Measurements from ENCODE around the gene C20orf204. TPM values are rescaled to one million over a fixed set of nuclear protein-coding genes. Genes with fewer than 3 reads are reported as not detected.

C20orf204 gene
- total and polyA plus RNA-seq, 12 donors: 0.11 to 0.88 (median 0.45) TPM

- DNase-seq (no peak), ATAC-seq (no peak)
- Histone ChIP-seq H3K4me3 (no peak overlapping the region), H3K4me1 (peaks cover 0 to 8% (median under 1%) of the 10 kb centered on the region in 9 donors), H3K27me3 (no peaks in the 10 kb centered on the region), H3K27ac (no peak overlapping the region), H3K9me3 (no peaks in the 10 kb centered on the region), H3K36me3 (peaks cover 0 to 61% (median 0%) of the 10 kb centered on the region in 9 donors)
- TF ChIP-seq CTCF (IDR thresholded peaks at IDR 0.05): no peak
- 81 to 84% methylated on average over 14 of the region's 14 CpGs for WGBS, 2 donors
- intact Hi-C loops (cut with DNase I): no loop called here
These were observed 36.6 kb downstream of the C20orf204 start for GRCh38 chr20:64072498-64073063.

GRCh38 chr20:64073476-64074183 lies 37.6 kb downstream of the C20orf204 start:
- no peaks in the 10 kb centered on the region for H3K9me3 ChIP-seq
- H3K4me1 ChIP-seq: peaks cover 5 to 18% (median 11%) of the 10 kb centered on the region in 9 donors
- intact Hi-C loops (cut with DNase I): no loop called here
- H3K27ac ChIP-seq: no peak overlapping the region
- peaks cover 0 to 59% (median 0%) of the 10 kb centered on the region in 9 donors for H3K36me3 ChIP-seq
- no peak for TF ChIP-seq CTCF (IDR thresholded peaks at IDR 0.05)
- no peak for DNase-seq
- WGBS, 2 donors: 91 to 93% methylated on average over 37 of the region's 37 CpGs
- ATAC-seq: no peak
- H3K4me3 ChIP-seq: no peak overlapping the region
- H3K27me3 ChIP-seq: no peaks in the 10 kb centered on the region

- H3K27me3 ChIP-seq: no peaks in the 10 kb centered on the region
- peaks cover 9 to 24% (median 17%) of the 10 kb centered on the region in 9 donors for H3K4me1 ChIP-seq
- intact Hi-C loops (cut with DNase I): no loop called here
- ATAC-seq (no peak), DNase-seq (no peak)
- WGBS, 2 donors: 92 to 94% methylated on average over 28 of the region's 28 CpGs
- H3K36me3 ChIP-seq: peaks cover 0 to 59% (median 0%) of the 10 kb centered on the region in 9 donors
- H3K4me3 ChIP-seq: no peak overlapping the region
- H3K9me3 ChIP-seq: no peaks in the 10 kb centered on the region
- no peak for TF ChIP-seq CTCF (IDR thresholded peaks at IDR 0.05)
- H3K27ac ChIP-seq: no peak overlapping the region
These were observed 38.3 kb downstream of the C20orf204 start for GRCh38 chr20:64074184-64074789.

GRCh38 chr20:64074963-64075362 lies 39.0 kb downstream of the C20orf204 start:
- Histone ChIP-seq H3K27ac (no peak overlapping the region), H3K27me3 (no peaks in the 10 kb centered on the region), H3K9me3 (no peaks in the 10 kb centered on the region), H3K4me1 (peaks cover 9 to 22% (median 18%) of the 10 kb centered on the region in 9 donors), H3K4me3 (no peak overlapping the region), H3K36me3 (peaks cover 0 to 59% (median 0%) of the 10 kb centered on the region in 9 donors)
- ATAC-seq: no peak
- intact Hi-C loops (cut with DNase I): no loop called here
- WGBS, 2 donors: 89 to 91% methylated on average over 8 of the region's 8 CpGs
- DNase-seq: no peak
- no peak for TF ChIP-seq CTCF (IDR thresholded peaks at IDR 0.05)
